Smooth muscle cell (in vitro differentiated cells): ENCODE results near the gene SMIM23. TPM values are rescaled to one million over a fixed set of nuclear protein-coding genes. Genes with fewer than 3 reads are reported as not detected.

Experiments
- DNase-seq: peaks from one replicate; lab custom pipeline; 2025; ENCODE audit not compliant: unreplicated experiment; lab: John Stamatoyannopoulos, UW
- H2AFZ ChIP-seq: fragments of 200-600 bp; sonication (generic); 2 replicates; pipeline ENCODE4 v1.6.0; 2016; ENCODE audit warnings: antibody characterized with exemption, low read depth, mild to moderate bottlenecking
- H3F3A ChIP-seq: fragments of 200-600 bp; sonication (generic); 2 replicates; pipeline ENCODE4 v1.6.0; 2017; ENCODE audit warnings: antibody characterized with exemption, low read depth
- H3K27ac ChIP-seq: fragments of 200-600 bp; sonication (generic); 2 replicates; pipeline ENCODE4 v1.5.1; 2016; ENCODE audit warnings: low read depth, mild to moderate bottlenecking
- H3K27me3 ChIP-seq: fragments of 200-600 bp; sonication (generic); 2 replicates; pipeline ENCODE4 v1.6.1; 2016; ENCODE audit warnings: low read depth, mild to moderate bottlenecking
- H3K36me3 ChIP-seq: fragments of 200-600 bp; sonication (generic); 2 replicates; pipeline ENCODE4 v1.5.1; 2016; ENCODE audit warnings: low read depth
- H3K4me1 ChIP-seq: fragments of 200-600 bp; sonication (generic); 2 replicates; pipeline ENCODE4 v1.5.1; 2016; ENCODE audit warnings: low read depth
- H3K4me2 ChIP-seq: fragments of 200-600 bp; sonication (generic); 2 replicates; pipeline ENCODE4 v1.6.0; 2016; ENCODE audit warnings: mild to moderate bottlenecking
- H3K4me3 ChIP-seq: fragments of 200-600 bp; sonication (generic); 2 replicates; pipeline ENCODE4 v1.5.1; 2016; ENCODE audit warnings: mild to moderate bottlenecking
- H3K79me2 ChIP-seq: fragments of 200-600 bp; sonication (generic); 2 replicates; pipeline ENCODE4 v1.6.0; 2016; ENCODE audit warnings: low read depth, mild to moderate bottlenecking
- H3K9ac ChIP-seq: fragments of 200-600 bp; sonication (generic); 2 replicates; pipeline ENCODE4 v1.6.0; 2016; ENCODE audit warnings: low read depth
- H3K9me3 ChIP-seq: fragments of 200-600 bp; sonication (generic); replicated peaks from 2 replicates; pipeline ENCODE4 v1.5.1; 2016; ENCODE audit warnings: low read depth
- H4K20me1 ChIP-seq: fragments of 200-600 bp; sonication (generic); 2 replicates; pipeline ENCODE4 v1.6.0; 2016; ENCODE audit warnings: low read depth
- WGBS: methylation state at CpG from one replicate; pipeline ENCODE4 v1.1.7; 2016; ENCODE audit warnings: low lambda C conversion rate; 5-methylcytosine and 5-hydroxymethylcytosine counted together
- polyA plus RNA-seq: library from polyadenylated mRNA; unstranded; fragments of >200 nt; fragmentation: Nextera tagmentation; extraction: Ambion mirVana; gene quantifications from 2 replicates; pipeline ENCODE4 v1.2.1, GENCODE V29; 2016
- total RNA-seq: library from RNA; depleted of rRNA; stranded (reverse); fragments of >200 nt; gene quantifications from 2 replicates; pipeline ENCODE4 v1.2.3, GENCODE V29; 2014
- TF ChIP-seq, protein P1 (sequence below): fragments of 200-600 bp; sonication (generic); IDR thresholded peaks from 2 replicates; pipeline ENCODE4 v1.5.1; 2017; ENCODE audit warnings: borderline replicate concordance, mild to moderate bottlenecking, antibody characterized with exemption; ENCODE audit not compliant: insufficient read depth, poor library complexity, severe bottlenecking

The SMIM23 gene
- total and polyA plus RNA-seq, 2 experiments from 2014 or later, result not detected

GRCh38 chr5:171795381-171795780, 9.8 kb downstream of the SMIM23 start:
- TF ChIP-seq, protein P1, sequence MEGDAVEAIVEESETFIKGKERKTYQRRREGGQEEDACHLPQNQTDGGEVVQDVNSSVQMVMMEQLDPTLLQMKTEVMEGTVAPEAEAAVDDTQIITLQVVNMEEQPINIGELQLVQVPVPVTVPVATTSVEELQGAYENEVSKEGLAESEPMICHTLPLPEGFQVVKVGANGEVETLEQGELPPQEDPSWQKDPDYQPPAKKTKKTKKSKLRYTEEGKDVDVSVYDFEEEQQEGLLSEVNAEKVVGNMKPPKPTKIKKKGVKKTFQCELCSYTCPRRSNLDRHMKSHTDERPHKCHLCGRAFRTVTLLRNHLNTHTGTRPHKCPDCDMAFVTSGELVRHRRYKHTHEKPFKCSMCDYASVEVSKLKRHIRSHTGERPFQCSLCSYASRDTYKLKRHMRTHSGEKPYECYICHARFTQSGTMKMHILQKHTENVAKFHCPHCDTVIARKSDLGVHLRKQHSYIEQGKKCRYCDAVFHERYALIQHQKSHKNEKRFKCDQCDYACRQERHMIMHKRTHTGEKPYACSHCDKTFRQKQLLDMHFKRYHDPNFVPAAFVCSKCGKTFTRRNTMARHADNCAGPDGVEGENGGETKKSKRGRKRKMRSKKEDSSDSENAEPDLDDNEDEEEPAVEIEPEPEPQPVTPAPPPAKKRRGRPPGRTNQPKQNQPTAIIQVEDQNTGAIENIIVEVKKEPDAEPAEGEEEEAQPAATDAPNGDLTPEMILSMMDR, result no peak
- WGBS, result 92% methylated on average over 2 of the region's 2 CpGs
- no peak overlapping the region for H3K27ac ChIP-seq

DNA sequence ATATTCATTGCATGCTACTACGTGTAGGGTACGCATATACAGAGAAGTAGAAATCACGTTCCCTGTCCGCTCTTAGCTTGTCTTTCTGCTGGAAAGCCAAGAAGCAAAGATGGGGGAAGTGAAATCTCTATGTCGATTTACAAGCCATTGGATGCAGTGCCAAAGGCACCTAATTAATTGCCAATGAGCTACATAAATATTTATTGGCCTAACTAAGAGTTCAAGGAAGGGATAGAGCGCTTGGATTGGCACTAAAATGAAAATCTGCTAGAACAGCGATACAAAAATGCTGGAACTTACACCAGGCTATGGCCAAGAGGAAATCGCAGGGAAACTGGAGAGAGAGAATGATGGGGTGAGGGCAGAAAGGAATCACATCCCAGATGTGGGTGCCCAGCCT, 10.8 kb downstream of the SMIM23 start:
- Histone ChIP-seq H3K27me3 (no peaks in the 10 kb centered on the region), H3K9me3 (no peaks in the 10 kb centered on the region), H3K79me2 (no peaks in the 10 kb centered on the region), H4K20me1 (no peaks in the 10 kb centered on the region), H3F3A (no peaks in the 10 kb centered on the region), H3K9ac (no peak overlapping the region), H3K36me3 (no peaks in the 10 kb centered on the region), H3K4me2 (no peak overlapping the region), H3K4me3 (no peak overlapping the region), H3K4me1 (no peaks in the 10 kb centered on the region), H2AFZ (no peak overlapping the region), H3K27ac (no peak overlapping the region)
- WGBS, result 94% methylated on average over 8 of the region's 8 CpGs
- TF ChIP-seq, protein P1, result no peak
- no peak for DNase-seq

More at GRCh38 chr5:171795381-171795780, 9.8 kb downstream of the SMIM23 start:
- Histone ChIP-seq H3K4me3 (no peak overlapping the region), H3K79me2 (no peaks in the 10 kb centered on the region), H3K36me3 (no peaks in the 10 kb centered on the region), H3F3A (no peaks in the 10 kb centered on the region), H2AFZ (no peak overlapping the region), H3K27me3 (no peaks in the 10 kb centered on the region), H4K20me1 (no peaks in the 10 kb centered on the region), H3K9me3 (no peaks in the 10 kb centered on the region), H3K9ac (no peak overlapping the region), H3K4me1 (no peaks in the 10 kb centered on the region), H3K4me2 (no peak overlapping the region)
- DNase-seq, result no peak

DNA sequence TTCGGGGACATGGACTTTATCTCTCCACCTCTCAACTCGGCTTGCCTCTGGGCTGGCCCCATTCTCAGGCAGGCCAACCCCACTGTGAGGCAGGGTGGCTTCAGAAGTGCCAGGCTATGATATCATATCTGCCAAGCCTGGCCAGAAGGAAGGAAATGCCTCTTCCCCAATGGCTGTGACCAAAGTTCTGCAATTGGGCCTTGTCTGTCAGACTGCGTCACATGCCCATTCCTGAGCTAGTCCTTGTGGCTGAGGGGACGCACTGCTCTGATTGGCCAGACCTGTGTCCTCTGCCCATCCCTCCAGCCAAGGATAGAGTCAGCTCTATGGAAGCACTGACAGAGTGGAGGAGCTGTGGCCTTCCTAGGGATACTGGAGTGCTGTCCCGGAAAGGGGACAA, 11.9 kb downstream of the SMIM23 start:
- TF ChIP-seq, protein P1, result no peak
- 95% methylated on average over 5 of the region's 5 CpGs for WGBS
- H3K9ac ChIP-seq, result no peak overlapping the region

DNA sequence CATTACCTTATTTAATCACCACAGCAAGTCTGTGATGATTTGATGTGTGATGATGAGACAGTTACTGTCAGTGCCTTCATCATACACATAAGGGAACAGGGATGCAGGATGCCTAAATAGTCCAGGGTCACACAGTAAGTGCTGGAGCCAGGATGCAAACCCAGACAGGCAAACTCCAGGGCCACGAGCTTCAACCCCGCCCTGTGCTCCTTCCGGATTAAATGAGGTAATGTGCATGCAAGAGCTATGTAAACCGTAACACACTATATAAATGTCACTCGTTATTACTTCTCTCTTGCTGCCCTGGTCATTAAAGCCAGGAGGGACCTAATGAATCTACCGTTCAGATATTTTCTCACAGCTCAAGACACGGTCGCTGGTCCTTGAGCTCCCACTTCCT, 12.8 kb downstream of the SMIM23 start:
- no peak for DNase-seq
- Histone ChIP-seq H3K4me3 (no peak overlapping the region), H3K4me1 (no peaks in the 10 kb centered on the region), H3K27ac (no peak overlapping the region), H3K9ac (no peak overlapping the region), H3K36me3 (no peaks in the 10 kb centered on the region), H3K4me2 (no peak overlapping the region), H4K20me1 (no peaks in the 10 kb centered on the region), H3K79me2 (no peaks in the 10 kb centered on the region), H3K9me3 (no peaks in the 10 kb centered on the region), H2AFZ (no peak overlapping the region), H3F3A (no peaks in the 10 kb centered on the region), H3K27me3 (no peaks in the 10 kb centered on the region)
- TF ChIP-seq, protein P1, result no peak
- 82% methylated on average over 8 of the region's 8 CpGs for WGBS

More for the DNA sequence above, 11.9 kb downstream of the SMIM23 start:
- Histone ChIP-seq H3K4me1 (no peaks in the 10 kb centered on the region), H3K79me2 (no peaks in the 10 kb centered on the region), H2AFZ (no peak overlapping the region), H3K4me2 (no peak overlapping the region), H3K4me3 (no peak overlapping the region), H3F3A (no peaks in the 10 kb centered on the region), H4K20me1 (no peaks in the 10 kb centered on the region), H3K27ac (no peak overlapping the region), H3K27me3 (no peaks in the 10 kb centered on the region), H3K36me3 (no peaks in the 10 kb centered on the region), H3K9me3 (no peaks in the 10 kb centered on the region)
- DNase-seq, result no peak
